HCT116 (cell line): ENCODE data around the gene CACNA2D3. TPM values are rescaled to one million over a fixed set of nuclear protein-coding genes. Genes with fewer than 3 reads are reported as not detected.

Experiments
- ATAC-seq: fragments of 200-7000 bp; cut with Tn5 transposase; 2 replicates; pipeline ENCODE4 v1.9.1; 2020; ENCODE audit warnings: mild to moderate bottlenecking, moderate library complexity
- BruUV-seq: library from RNA; stranded (reverse); fragments of 400-500 nt; replicated peaks from 2 replicates; lab custom pipeline; 2021; lab: Mats Ljungman, UMichigan
- CTCF ChIA-PET: fragments of 300-600 bp; sonication (Branson Sonifier 250); formaldehyde crosslinking; loops from one replicate; lab custom pipeline; 2021; ENCODE audit warnings: antibody characterized with exemption; lab: Charles Lee
- POLR2A ChIA-PET: fragments of 300-600, 350-600 bp; sonication (Branson Sonifier 250); formaldehyde crosslinking; loops from one replicate; lab custom pipeline; 2021; ENCODE audit warnings: antibody characterized with exemption; lab: Charles Lee
- RAD21 ChIA-PET, 2 experiments: fragments of 300-600 bp; sonication (Branson Sonifier 250); formaldehyde crosslinking; loops; one replicate each; lab custom pipeline; 2023; ENCODE audit warnings: low total read pairs in 2 of 2; ENCODE audit not compliant: uncharacterized antibody in 2 of 2, unreplicated experiment in 2 of 2, low non-redundant PET in 1 of 2; lab: Charles Lee
- DNase-seq: peaks from one replicate; pipeline ENCODE4 v3.0.0-alpha.2; 2010; ENCODE audit warnings: low read depth, low spot score
- H2AFZ ChIP-seq: fragments of 200-600 bp; shearing (Covaris generic), sonication (generic); 2 replicates; pipeline ENCODE4 v1.6.1; 2017; ENCODE audit warnings: low read depth, mixed run types, mixed read lengths, antibody characterized with exemption, low read length; ENCODE audit not compliant: poor library complexity, severe bottlenecking
- H3K27ac ChIP-seq: 2 replicates; pipeline ENCODE4 v1.5.1; 2012; ENCODE audit warnings: low read depth, low read length
- H3K27me3 ChIP-seq: fragments of 200-600 bp; sonication (generic); 2 replicates; pipeline ENCODE4 v1.6.1; 2016; ENCODE audit warnings: mixed run types, low read length, mixed read lengths; ENCODE audit not compliant: insufficient read depth
- H3K36me3 ChIP-seq, 2 experiments: fragments of 200-500 bp in 1 of 2; fragments of 200-600 bp in 1 of 2; sonication (Bioruptor generic) in 1 of 2; sonication (generic) in 1 of 2; 2 replicates each; pipeline versions ENCODE4 v1.5.1 to v1.6.1; 2014 to 2016; ENCODE audit warnings: low read length in 2 of 2, inconsistent platforms in 1 of 2, mixed read lengths in 1 of 2, mixed run types in 1 of 2; ENCODE audit not compliant: insufficient read depth in 2 of 2, control insufficient read depth in 1 of 2
- H3K4me1 ChIP-seq, 2 experiments: fragments of 200-600 bp in 1 of 2; sonication (generic) in 1 of 2; 2 replicates each; pipeline versions ENCODE4 v1.5.1 to v1.6.1; 2012 to 2017; ENCODE audit warnings: low read length in 2 of 2, inconsistent platforms in 1 of 2, mild to moderate bottlenecking in 1 of 2, mixed read lengths in 1 of 2, mixed run types in 1 of 2, moderate library complexity in 1 of 2; ENCODE audit not compliant: insufficient read depth in 2 of 2, control insufficient read depth in 1 of 2
- H3K4me2 ChIP-seq: fragments of 200-600 bp; sonication (generic); 2 replicates; pipeline ENCODE4 v1.6.1; 2017; ENCODE audit warnings: mixed run types, low read length, mixed read lengths
- H3K4me3 ChIP-seq, 2 experiments: fragments of 200-600 bp in 1 of 2; sonication (generic) in 1 of 2; replicated peaks in 1 of 2; 2 replicates each; pipeline ENCODE4 v1.5.1; 2011 to 2016; ENCODE audit warnings: low read length in 2 of 2, control low read depth in 1 of 2, low read depth in 1 of 2, mild to moderate bottlenecking in 1 of 2, mixed read lengths in 1 of 2, mixed run types in 1 of 2
- H3K79me2 ChIP-seq: fragments of 200-600 bp; sonication (generic); 2 replicates; pipeline ENCODE4 v1.6.1; 2017; ENCODE audit warnings: mild to moderate bottlenecking, mixed run types, low read length, moderate library complexity, mixed read lengths; ENCODE audit not compliant: insufficient read depth
- H3K9ac ChIP-seq: fragments of 200-600 bp; sonication (generic); 2 replicates; pipeline ENCODE4 v1.6.1; 2016; ENCODE audit warnings: low read length, mixed read lengths
- H3K9me2 ChIP-seq: fragments of 200-600 bp; sonication (generic), shearing (Covaris generic); 2 replicates; pipeline ENCODE4 v1.6.1; 2017; ENCODE audit warnings: mixed run types, mild to moderate bottlenecking, moderate library complexity; ENCODE audit not compliant: insufficient read depth
- H3K9me3 ChIP-seq, 2 experiments: fragments of 200-500 bp in 1 of 2; fragments of 200-600 bp in 1 of 2; sonication (Bioruptor generic) in 1 of 2; sonication (generic) in 1 of 2; 2 replicates each; pipeline ENCODE4 v1.6.1; 2014 to 2017; ENCODE audit warnings: low read length in 2 of 2, mixed read lengths in 2 of 2, inconsistent platforms in 1 of 2, low read depth in 1 of 2, mild to moderate bottlenecking in 1 of 2, mixed run types in 1 of 2, moderate library complexity in 1 of 2; ENCODE audit not compliant: control insufficient read depth in 1 of 2, insufficient read depth in 1 of 2
- H4K20me1 ChIP-seq: fragments of 200-600 bp; sonication (generic), shearing (Covaris generic); 2 replicates; pipeline ENCODE4 v1.6.1; 2017; ENCODE audit warnings: mixed run types, mild to moderate bottlenecking, moderate library complexity; ENCODE audit not compliant: insufficient read depth
- CBX3 ChIP-seq: IDR thresholded peaks from 2 replicates; pipeline ENCODE4 v1.6.1; 2012; ENCODE audit warnings: low read depth
- CEBPB ChIP-seq: IDR thresholded peaks from 2 replicates; pipeline ENCODE4 v1.6.1; 2012; ENCODE audit warnings: low read depth
- EGR1 ChIP-seq: IDR thresholded peaks from 2 replicates; pipeline ENCODE4 v1.6.1; 2012; ENCODE audit warnings: low read depth
- EZH2 ChIP-seq: fragments of 200-600 bp; sonication (generic); IDR thresholded peaks from 2 replicates; pipeline ENCODE4 v1.6.1; 2017; ENCODE audit warnings: antibody characterized with exemption, mixed run types
- EZH2phosphoT487 ChIP-seq: fragments of 200-600 bp; IDR thresholded peaks from 2 replicates; pipeline ENCODE4 v1.6.1; 2018; ENCODE audit warnings: antibody characterized with exemption, borderline replicate concordance
- FOSL1 ChIP-seq: IDR thresholded peaks from 2 replicates; pipeline ENCODE4 v1.6.1; 2012; ENCODE audit warnings: low read depth
- POLR2AphosphoS5 ChIP-seq: IDR thresholded peaks from 2 replicates; pipeline ENCODE4 v1.6.1; 2011; ENCODE audit warnings: mild to moderate bottlenecking, low read depth, low read length, moderate library complexity
- RAD21 ChIP-seq: IDR thresholded peaks from 2 replicates; pipeline ENCODE4 v1.6.1; 2012; ENCODE audit warnings: low read depth, mild to moderate bottlenecking
- SP1 ChIP-seq: IDR thresholded peaks from 2 replicates; pipeline ENCODE4 v1.6.1; 2012; ENCODE audit warnings: low read depth
- SRF ChIP-seq: IDR thresholded peaks from 2 replicates; pipeline ENCODE4 v1.6.1; 2012; ENCODE audit warnings: low read depth
- TCF7L2 ChIP-seq: IDR thresholded peaks from 2 replicates; pipeline ENCODE4 v1.7.0; 2011; ENCODE audit warnings: borderline replicate concordance, inconsistent platforms; ENCODE audit not compliant: insufficient read depth, insufficient read length; ENCODE audit errors: extremely low read depth
- ZBTB33 ChIP-seq: IDR thresholded peaks from 2 replicates; pipeline ENCODE4 v1.6.1; 2011; ENCODE audit warnings: mild to moderate bottlenecking, low read length, moderate library complexity; ENCODE audit not compliant: insufficient replicate concordance; ENCODE audit errors: extremely low read depth
- ZFX ChIP-seq: fragments of 450-650 bp; IDR thresholded peaks from 2 replicates; pipeline ENCODE4 v1.6.1; 2017
- intact Hi-C: fragments of 100-400 bp; cut with micrococcal nuclease; formaldehyde crosslinking; loops from 2 replicates; pipeline ENCODE4 v1.10.0; 2022
- total RNA-seq: library from RNA; stranded (reverse); gene quantifications from one replicate; pipeline ENCODE4 v1.2.1, GENCODE V29; 2021; ENCODE audit not compliant: unreplicated experiment

CACNA2D3 gene
- total RNA-seq, 1 experiment from 2014 or later: 0.20 TPM

- Histone ChIP-seq H3K9ac (no peak overlapping the region), H3K36me3 (no peaks in the 10 kb centered on the region), H3K9me2 (no peaks in the 10 kb centered on the region), H4K20me1 (no peaks in the 10 kb centered on the region), H3K79me2 (no peaks in the 10 kb centered on the region), H3K27me3 (no peaks in the 10 kb centered on the region), H3K4me3 (no peak overlapping the region), H2AFZ (no peak overlapping the region), H3K4me2 (no peak overlapping the region), H3K4me1 (no peaks in the 10 kb centered on the region), H3K27ac (no peak overlapping the region), H3K9me3 (peaks cover 0 to 2% of the 10 kb centered on the region in 2 experiments; a peak in 1 of 4 replicates)
- ChIA-PET POLR2A (no interaction called here), CTCF (no interaction called here), RAD21 (no interaction called here)
- intact Hi-C loops: no loop called here
- no TSS peak for BruUV-seq
- DNase-seq (no peak), ATAC-seq (no peak)
- TF ChIP-seq SRF: no peak
- TF ChIP-seq SP1: no peak
- TF ChIP-seq ZFX: no peak
- TF ChIP-seq EZH2: no peak
- no peak for TF ChIP-seq CBX3
- no peak for TF ChIP-seq POLR2AphosphoS5
- no peak for TF ChIP-seq FOSL1
- TF ChIP-seq TCF7L2: no peak
- no peak for TF ChIP-seq CEBPB
- TF ChIP-seq RAD21: no peak
- no peak for TF ChIP-seq ZBTB33
- no peak for TF ChIP-seq EGR1
- no peak for TF ChIP-seq EZH2phosphoT487
These were observed 385.6 kb downstream of the CACNA2D3 start for GRCh38 chr3:54507876-54508460.
